HG02943 (cell line): Measurements from ENCODE around the gene KLF2.

Experiments
- ATAC-seq: cut with Tn5 transposase; IDR thresholded peaks from one replicate; pipeline ENCODE4 v1.9.1; 2021; ENCODE audit warnings: mild to moderate bottlenecking, low read depth, moderate library complexity; ENCODE audit not compliant: unreplicated experiment

KLF2 gene

GRCh38 chr19:16306728-16307402 is 17.8 kb upstream of the KLF2 start:
- ATAC-seq = no peak

DNA sequence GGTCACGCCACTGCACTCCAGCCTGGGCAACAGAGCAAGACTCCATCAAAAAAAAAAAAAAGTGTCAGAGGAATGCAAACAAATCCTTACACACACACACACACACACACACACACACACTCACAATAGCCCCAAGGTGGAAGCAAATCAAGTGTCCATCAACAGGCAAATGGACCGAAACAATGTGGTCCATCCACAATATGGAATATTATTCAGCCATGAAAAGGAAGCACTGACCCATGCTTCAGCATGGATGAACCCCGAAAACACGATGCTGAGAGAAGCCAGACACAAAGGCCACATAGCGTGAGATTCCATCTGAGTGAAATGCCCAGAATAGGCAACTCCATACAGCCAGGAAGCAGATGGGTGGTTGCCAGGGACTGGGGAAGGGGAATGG is 16.5 kb upstream of the KLF2 start:
- no peak for ATAC-seq

DNA sequence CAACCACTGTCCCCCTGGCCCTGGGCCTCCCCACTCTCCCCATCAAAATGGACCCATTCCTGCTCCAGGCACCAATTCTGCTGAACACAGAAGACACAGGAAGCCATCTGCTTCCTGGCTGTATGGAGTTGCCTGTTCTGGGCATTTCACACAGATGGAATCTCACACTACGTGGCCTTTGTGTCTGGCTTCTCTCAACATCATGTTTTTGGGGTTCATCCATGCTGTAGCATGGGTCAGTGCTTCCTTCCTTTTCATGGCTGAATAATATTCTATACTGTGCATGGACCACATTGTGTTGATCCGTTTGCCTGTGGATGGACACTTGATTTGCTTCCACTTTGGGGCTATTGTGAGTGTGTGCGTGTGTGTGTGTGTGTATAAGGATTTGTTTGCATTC is 15.0 kb upstream of the KLF2 start:
- no peak for ATAC-seq

DNA sequence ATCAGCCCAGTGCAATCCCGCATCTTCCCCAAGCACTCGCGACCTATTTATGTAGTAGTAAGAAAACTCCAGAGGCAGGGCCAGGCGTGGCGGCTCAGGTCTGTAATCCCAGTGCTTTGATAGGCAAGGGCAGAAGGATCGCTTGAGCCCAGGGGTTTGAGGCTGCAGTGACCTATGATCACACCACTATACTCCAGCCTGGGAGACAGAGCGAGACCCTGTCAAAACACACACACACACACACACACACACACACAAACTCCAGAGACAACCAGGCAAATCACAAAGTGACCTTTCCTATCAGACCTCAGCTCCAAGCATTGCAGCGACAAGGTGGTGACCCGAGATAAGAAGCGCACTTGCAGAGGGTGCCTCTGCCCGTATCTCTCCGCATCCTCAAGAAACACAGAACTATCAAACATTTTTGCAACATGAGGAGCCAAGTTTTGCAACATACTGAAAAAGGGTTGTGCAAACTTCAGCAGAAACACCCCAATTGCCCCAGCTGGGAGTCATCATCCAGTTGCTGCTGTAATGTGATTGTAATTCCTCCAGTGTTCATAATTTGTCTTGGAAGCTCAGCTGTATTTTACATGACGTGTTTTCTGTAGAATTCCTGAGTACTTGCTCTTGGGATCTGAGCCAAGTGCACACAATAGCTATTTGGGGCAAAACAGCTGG is 8.7 kb upstream of the KLF2 start:
- no peak for ATAC-seq

- no peak for ATAC-seq
Observed at GRCh38 chr19:16316506-16316882, 8.1 kb upstream of the KLF2 start.

- ATAC-seq = no peak
Observed at GRCh38 chr19:16319481-16319880, 5.1 kb upstream of the KLF2 start.

GRCh38 chr19:16320987-16321386 is 3.6 kb upstream of the KLF2 start:
- ATAC-seq = no peak

DNA sequence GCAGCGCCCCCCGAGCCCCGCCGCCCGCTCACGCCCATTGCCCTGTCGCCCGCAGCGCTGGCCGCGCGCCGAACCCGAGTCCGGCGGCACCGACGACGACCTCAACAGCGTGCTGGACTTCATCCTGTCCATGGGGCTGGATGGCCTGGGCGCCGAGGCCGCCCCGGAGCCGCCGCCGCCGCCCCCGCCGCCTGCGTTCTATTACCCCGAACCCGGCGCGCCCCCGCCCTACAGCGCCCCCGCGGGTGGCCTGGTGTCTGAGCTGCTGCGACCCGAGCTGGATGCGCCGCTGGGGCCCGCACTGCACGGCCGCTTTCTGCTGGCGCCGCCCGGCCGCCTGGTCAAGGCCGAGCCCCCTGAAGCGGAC is 518 bp downstream of the KLF2 start:
- ATAC-seq = no peak

DNA sequence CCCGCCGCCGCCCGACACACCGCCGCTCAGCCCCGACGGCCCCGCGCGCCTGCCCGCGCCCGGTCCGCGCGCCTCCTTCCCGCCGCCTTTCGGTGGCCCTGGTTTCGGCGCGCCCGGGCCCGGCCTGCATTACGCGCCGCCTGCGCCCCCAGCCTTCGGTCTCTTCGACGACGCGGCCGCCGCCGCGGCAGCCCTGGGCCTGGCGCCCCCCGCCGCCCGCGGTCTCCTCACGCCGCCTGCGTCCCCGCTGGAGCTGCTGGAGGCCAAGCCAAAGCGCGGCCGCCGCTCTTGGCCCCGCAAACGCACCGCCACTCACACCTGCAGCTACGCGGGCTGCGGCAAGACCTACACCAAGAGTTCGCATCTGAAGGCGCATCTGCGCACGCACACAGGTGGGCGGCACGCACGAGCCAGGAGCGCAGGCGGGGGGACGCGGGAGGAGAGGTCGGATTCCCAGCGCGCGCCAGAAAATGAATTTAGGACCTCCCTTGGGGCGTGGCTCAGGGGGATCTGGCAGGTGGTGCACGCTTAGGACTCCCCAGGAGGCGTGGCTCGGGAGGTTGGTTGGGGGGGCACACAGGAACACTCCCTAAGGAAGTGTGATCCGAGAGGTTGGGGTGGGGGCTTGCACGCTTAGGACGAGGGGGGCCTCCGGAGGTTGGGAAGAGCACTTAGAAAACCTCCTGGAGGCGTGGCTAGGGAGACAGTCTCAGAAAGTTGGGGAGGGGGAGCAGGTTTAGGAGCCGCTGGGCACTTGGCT is 1.2 kb downstream of the KLF2 start:
- ATAC-seq = no peak

- no peak for ATAC-seq
Observed at GRCh38 chr19:16326401-16327168, 2.0 kb downstream of the KLF2 start.

DNA sequence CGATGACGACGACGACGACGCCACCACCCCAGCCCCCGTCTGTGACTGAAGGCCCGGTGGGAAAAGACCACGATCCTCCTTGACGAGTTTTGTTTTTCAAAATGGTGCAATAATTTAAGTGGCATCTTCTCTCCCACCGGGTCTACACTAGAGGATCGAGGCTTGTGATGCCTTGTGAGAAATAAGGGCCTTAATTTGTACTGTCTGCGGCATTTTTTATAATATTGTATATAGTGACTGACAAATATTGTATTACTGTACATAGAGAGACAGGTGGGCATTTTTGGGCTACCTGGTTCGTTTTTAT is 2.5 kb downstream of the KLF2 start:
- ATAC-seq = no peak

DNA sequence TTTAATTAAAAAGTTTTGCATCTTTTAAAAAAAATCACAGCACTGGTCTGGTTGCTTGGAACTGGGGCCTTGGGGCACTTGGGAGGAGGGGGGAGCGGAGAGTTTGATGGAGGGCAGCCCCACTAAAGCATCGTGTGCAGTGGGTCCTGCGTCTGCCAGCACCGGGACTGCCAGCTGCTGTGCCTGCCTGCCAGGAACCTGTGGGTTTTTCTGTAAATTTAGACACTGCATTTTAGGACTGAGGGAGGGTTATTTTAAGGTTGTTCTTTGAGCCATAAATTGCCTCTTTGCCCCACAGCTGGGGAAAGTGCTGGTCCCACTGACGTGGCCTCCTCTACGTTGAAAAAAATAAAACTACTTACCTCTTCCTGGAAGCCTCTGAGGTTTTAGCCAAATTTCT is 2.9 kb downstream of the KLF2 start:
- ATAC-seq = no peak

DNA sequence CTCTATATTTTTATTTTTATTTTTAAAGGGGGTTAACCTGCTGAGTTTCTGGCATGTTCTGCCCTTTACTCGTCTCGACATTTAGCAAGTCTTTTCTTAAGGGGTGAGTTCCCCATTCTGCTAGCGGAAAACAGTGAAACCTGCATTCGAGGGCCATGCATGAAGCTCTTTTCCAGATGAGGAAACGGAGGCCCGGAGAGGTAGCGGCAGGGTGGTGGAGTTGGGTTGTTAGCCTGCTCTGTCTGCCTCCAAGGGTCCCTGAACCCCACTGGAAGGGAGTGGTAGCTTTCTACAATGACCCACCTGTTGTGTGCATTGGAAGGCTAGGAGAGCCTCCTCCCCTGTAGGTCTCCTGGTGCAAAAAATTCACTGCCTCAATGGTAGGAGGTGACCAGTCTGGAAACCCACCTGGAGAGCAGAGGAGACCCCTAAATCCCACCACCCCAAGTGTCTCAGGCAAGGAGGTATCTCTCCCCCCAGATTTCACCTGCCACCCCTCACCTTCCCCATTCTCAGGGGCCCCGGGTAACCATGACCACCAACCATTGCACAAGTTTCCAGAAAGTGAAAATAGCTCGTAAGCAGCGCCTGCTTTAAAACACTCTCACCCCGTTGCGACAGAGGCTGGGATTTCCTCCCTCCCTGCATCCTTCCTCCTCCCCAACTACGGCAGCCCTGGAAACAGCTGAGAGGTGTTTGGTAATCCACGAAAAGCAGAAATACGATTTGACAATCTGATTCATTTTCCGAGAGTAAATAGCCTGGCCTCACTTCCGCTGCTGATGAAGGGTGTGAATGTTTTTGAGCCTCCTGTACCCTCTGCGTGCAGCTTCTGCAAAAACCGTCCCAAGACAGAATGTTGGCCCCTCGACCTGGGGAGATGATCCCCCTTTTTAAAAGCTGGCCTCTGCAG is 3.5 kb downstream of the KLF2 start:
- ATAC-seq = no peak

GRCh38 chr19:16328824-16329482 is 4.3 kb downstream of the KLF2 start:
- no peak for ATAC-seq

DNA sequence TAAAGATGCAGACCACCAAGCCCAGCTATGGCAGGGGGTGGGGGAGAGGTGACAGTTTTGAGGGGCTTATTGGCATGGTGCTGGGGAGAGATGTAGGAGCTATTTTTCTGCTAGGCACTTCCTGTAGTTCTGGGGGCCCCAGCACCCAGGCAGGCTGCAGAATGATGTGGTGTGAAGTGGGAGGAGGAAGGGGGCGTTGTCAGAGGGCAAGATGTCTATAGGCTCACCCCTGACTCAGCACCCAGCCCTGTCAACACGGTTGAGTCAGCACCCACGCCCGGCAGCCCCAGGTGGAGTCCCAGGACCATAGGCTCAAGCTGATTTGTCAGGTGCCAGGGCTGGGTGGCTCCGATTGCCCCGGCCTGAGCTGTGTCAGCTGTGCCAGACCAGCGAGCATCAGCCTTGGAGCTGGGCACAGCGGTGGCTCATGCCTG is 5.8 kb downstream of the KLF2 start:
- no peak for ATAC-seq

- no peak for ATAC-seq
Observed at GRCh38 chr19:16330806-16331690, 6.4 kb downstream of the KLF2 start.

GRCh38 chr19:16333001-16333586 is 8.5 kb downstream of the KLF2 start:
- ATAC-seq = no peak

DNA sequence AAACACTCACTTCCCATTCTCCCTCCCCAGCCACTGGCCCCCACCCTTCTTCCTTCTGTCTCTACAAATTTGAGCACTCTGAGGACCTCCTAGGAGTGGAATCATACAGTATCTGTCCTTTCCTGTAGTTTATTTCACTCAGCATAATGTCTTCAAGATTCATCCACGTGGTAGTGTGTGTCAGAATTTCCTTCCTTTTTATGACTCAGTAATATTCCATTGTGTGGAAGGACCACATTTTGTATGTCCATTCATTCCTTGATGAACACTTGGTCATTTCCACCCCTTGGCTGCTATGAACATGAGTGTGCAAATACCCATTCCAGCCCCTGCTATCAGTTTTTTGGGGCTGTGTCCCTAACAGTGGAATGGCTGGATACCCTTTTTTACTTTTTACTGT is 9.8 kb downstream of the KLF2 start:
- ATAC-seq = no peak
